Mesenchymal stem cell (in vitro differentiated cells and primary cell): Measurements from ENCODE around the gene PPP1R9B.

ENCODE experiments used
- DNase-seq: peaks from one replicate; pipeline ENCODE4 v3.0.0-alpha.2; 2013
- H2AFZ ChIP-seq: one replicate; pipeline ENCODE4 v1.6.1; 2013; ENCODE audit warnings: low read depth, mild to moderate bottlenecking, control low read depth, inconsistent platforms, low read length, moderate library complexity
- H2AK5ac ChIP-seq: 2 replicates; pipeline ENCODE4 v1.6.1; 2013; ENCODE audit warnings: low read length, moderate library complexity, mild to moderate bottlenecking, inconsistent platforms; ENCODE audit not compliant: severe bottlenecking
- H2BK120ac ChIP-seq: one replicate; pipeline ENCODE4 v1.6.1; 2013; ENCODE audit warnings: low read depth, mild to moderate bottlenecking, inconsistent platforms, low read length, moderate library complexity
- H2BK12ac ChIP-seq, 2 experiments: one replicate each; pipeline ENCODE4 v1.6.1; 2013; ENCODE audit warnings: inconsistent platforms in 2 of 2, low read length in 2 of 2, mild to moderate bottlenecking in 2 of 2, moderate library complexity in 2 of 2, control low read depth in 1 of 2
- H2BK15ac ChIP-seq: one replicate; pipeline ENCODE4 v1.6.1; 2013; ENCODE audit warnings: mild to moderate bottlenecking, low read depth, inconsistent platforms; ENCODE audit not compliant: poor library complexity, severe bottlenecking
- H2BK5ac ChIP-seq: 2 replicates; pipeline ENCODE4 v1.6.1; 2013; ENCODE audit warnings: low read depth, mild to moderate bottlenecking, low read length, control low read depth, inconsistent platforms; ENCODE audit not compliant: poor library complexity, severe bottlenecking
- H3K14ac ChIP-seq, 2 experiments: one replicate each; pipeline ENCODE4 v1.6.1; 2013; ENCODE audit warnings: inconsistent platforms in 2 of 2, low read length in 2 of 2, control low read depth in 1 of 2, mild to moderate bottlenecking in 1 of 2, moderate library complexity in 1 of 2
- H3K18ac ChIP-seq, 2 experiments: one replicate each; pipeline ENCODE4 v1.6.1; 2013; ENCODE audit warnings: inconsistent platforms in 2 of 2, low read length in 2 of 2, control low read depth in 1 of 2, low read depth in 1 of 2, mild to moderate bottlenecking in 1 of 2
- H3K23ac ChIP-seq, 2 experiments: one replicate each; pipeline ENCODE4 v1.6.1; 2013; ENCODE audit warnings: inconsistent platforms in 2 of 2, low read length in 2 of 2, mild to moderate bottlenecking in 2 of 2, moderate library complexity in 2 of 2, control low read depth in 1 of 2
- H3K27ac ChIP-seq: 2 replicates; pipeline ENCODE4 v1.5.1; 2013; ENCODE audit warnings: mild to moderate bottlenecking, moderate library complexity, low read length, control low read depth, inconsistent platforms; ENCODE audit not compliant: poor library complexity, severe bottlenecking
- H3K27me3 ChIP-seq, 2 experiments: 2 replicates each; pipeline versions ENCODE4 v1.6.1 to v1.7.0; 2013; ENCODE audit warnings: low read length in 2 of 2, mild to moderate bottlenecking in 2 of 2, moderate library complexity in 2 of 2, control low read depth in 1 of 2, inconsistent platforms in 1 of 2; ENCODE audit not compliant: control insufficient read depth in 1 of 2, insufficient read depth in 1 of 2
- H3K36me3 ChIP-seq, 2 experiments: 2 replicates each; pipeline versions ENCODE4 v1.6.1 to v1.7.0; 2013; ENCODE audit warnings: low read length in 2 of 2, control low read depth in 1 of 2, inconsistent platforms in 1 of 2, low read depth in 1 of 2, mild to moderate bottlenecking in 1 of 2; ENCODE audit not compliant: insufficient read depth in 2 of 2, control insufficient read depth in 1 of 2
- H3K4ac ChIP-seq, 2 experiments: one replicate each; pipeline ENCODE4 v1.6.1; 2013; ENCODE audit warnings: inconsistent platforms in 2 of 2, low read length in 2 of 2, mild to moderate bottlenecking in 2 of 2, moderate library complexity in 2 of 2, control low read depth in 1 of 2, low read depth in 1 of 2
- H3K4me1 ChIP-seq: 2 replicates; pipeline ENCODE4 v1.6.1; 2013; ENCODE audit warnings: low read depth, low read length, control low read depth; ENCODE audit not compliant: control insufficient read depth, insufficient read depth
- H3K4me2 ChIP-seq: 2 replicates; pipeline ENCODE4 v1.6.1; 2013; ENCODE audit warnings: low read length, mild to moderate bottlenecking, inconsistent platforms; ENCODE audit not compliant: poor library complexity, severe bottlenecking
- H3K4me3 ChIP-seq, 2 experiments: 2 replicates each; pipeline versions ENCODE4 v1.5.1 to v1.7.0; 2013; ENCODE audit warnings: low read length in 2 of 2, mild to moderate bottlenecking in 2 of 2, control low read depth in 1 of 2, low read depth in 1 of 2; ENCODE audit not compliant: insufficient read depth in 1 of 2
- H3K79me1 ChIP-seq: replicated peaks from 2 replicates; pipeline ENCODE4 v1.6.1; 2013; ENCODE audit warnings: mild to moderate bottlenecking, control low read depth, low read length, inconsistent platforms; ENCODE audit not compliant: poor library complexity, severe bottlenecking
- H3K9ac ChIP-seq: 2 replicates; pipeline ENCODE4 v1.7.0; 2013; ENCODE audit warnings: mild to moderate bottlenecking, low read length, moderate library complexity
- H3K9me3 ChIP-seq: 2 replicates; pipeline ENCODE4 v1.7.0; 2013; ENCODE audit warnings: mild to moderate bottlenecking, low read length; ENCODE audit not compliant: control insufficient read depth
- H4K8ac ChIP-seq: one replicate; pipeline ENCODE4 v1.6.1; 2013; ENCODE audit warnings: inconsistent platforms, mild to moderate bottlenecking, low read length, moderate library complexity
- H4K91ac ChIP-seq: one replicate; pipeline ENCODE4 v1.6.1; 2013; ENCODE audit warnings: mild to moderate bottlenecking, low read length, inconsistent platforms
- WGBS: methylation state at CpG from one replicate; pipeline ENCODE4 v1.1.7; 2013; ENCODE audit warnings: mixed read lengths; 5-methylcytosine and 5-hydroxymethylcytosine counted together

The PPP1R9B gene

DNA sequence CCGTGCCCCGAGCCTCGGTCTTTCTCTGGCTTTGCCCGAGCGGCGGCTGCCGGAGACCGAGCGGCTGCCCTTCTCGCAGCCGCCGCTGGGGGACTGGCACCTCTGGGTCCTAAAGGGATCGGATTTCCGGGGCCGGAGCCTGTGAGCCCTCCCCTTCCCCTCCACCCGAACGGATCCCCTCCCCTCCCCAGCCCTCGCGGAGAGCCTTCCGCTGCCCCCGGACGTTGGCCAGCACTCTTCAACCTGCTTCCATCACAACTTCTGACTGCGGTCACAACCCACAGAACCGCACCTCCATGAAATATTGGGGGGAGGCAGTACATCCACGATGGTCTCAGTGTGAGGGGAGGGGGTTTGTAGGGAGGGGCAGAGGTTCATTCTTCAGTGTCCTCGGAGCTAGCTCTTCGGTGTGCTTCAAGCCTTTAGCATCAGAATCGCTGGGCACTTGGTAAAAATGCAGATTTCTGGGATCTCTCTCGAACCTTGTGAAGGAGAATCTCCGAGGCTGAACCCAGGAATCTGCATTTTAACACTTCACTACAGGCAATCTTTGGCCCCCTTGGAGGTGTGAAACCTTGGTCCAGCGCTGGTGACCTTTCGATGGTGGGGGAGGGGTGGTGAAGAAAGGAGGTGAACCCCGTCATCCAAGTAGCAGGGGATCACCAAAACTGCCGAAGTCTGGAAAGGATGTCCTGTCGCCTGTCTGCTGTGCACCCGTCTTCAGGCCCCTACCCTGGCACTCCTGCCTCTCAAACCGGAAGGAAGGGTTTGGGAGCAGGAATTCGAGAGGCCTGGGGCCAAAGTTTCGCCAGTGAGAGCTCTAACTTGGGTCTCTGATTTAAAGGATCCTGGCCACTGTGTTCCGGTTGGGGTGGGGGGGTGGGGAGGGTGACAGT lies 812 bp upstream of the PPP1R9B start:
- peak; percentile 96 for DNase-seq
- Histone ChIP-seq H3K27me3 (no peaks in the 10 kb centered on the region), H3K27ac (peak overlapping the region; percentile 96), H2BK12ac (peak overlapping the region; percentile 89 to 99), H4K8ac (peak overlapping the region; percentile 89), H3K79me1 (no peaks in the 10 kb centered on the region), H3K18ac (peak overlapping the region; percentile 93 to 99), H2AK5ac (peak overlapping the region; percentile 91), H3K9me3 (no peaks in the 10 kb centered on the region), H2AFZ (no peak overlapping the region), H3K4ac (peak overlapping the region; percentile 90 to 95), H3K23ac (peak overlapping the region in 1 of 2 experiments; percentile 13), H2BK120ac (peak overlapping the region; percentile 96), H3K4me1 (peaks cover 37% of the 10 kb centered on the region), H2BK5ac (peak overlapping the region; percentile 69), H2BK15ac (peak overlapping the region; percentile 82), H3K36me3 (peaks cover 0 to 10% of the 10 kb centered on the region in 2 experiments), H3K4me3 (peak overlapping the region; percentile 84 to 88), H3K4me2 (peak overlapping the region; percentile 88), H3K14ac (peak overlapping the region in 1 of 2 experiments; percentile 87), H3K9ac (peak overlapping the region; percentile 90), H4K91ac (peak overlapping the region; percentile 94)
- WGBS: 1% methylated on average over 31 of the region's 40 CpGs

GRCh38 chr17:50149417-50150353 lies 792 bp downstream of the PPP1R9B start:
- Histone ChIP-seq H2BK15ac (peak overlapping the region; percentile 84), H2BK12ac (peak overlapping the region; percentile 56 to 67), H3K4me2 (peak overlapping the region; percentile 87), H4K91ac (peak overlapping the region; percentile 90), H3K4me3 (peak overlapping the region; percentile 84 to 88), H2AK5ac (no peak overlapping the region), H3K9ac (peak overlapping the region; percentile 90), H3K36me3 (peaks cover 5 to 26% of the 10 kb centered on the region in 2 experiments), H2BK5ac (peak overlapping the region; percentile 81), H3K79me1 (peaks cover 5% of the 10 kb centered on the region), H3K14ac (peak overlapping the region; percentile 69 to 98), H2AFZ (no peak overlapping the region), H4K8ac (peak overlapping the region; percentile 71), H3K4me1 (peaks cover 50% of the 10 kb centered on the region), H3K18ac (peak overlapping the region; percentile 91 to 97), H3K27ac (no peak overlapping the region), H3K23ac (peak overlapping the region; percentile 26 to 99), H3K27me3 (no peaks in the 10 kb centered on the region), H3K9me3 (no peaks in the 10 kb centered on the region), H3K4ac (peak overlapping the region; percentile 88 to 96), H2BK120ac (peak overlapping the region; percentile 66)
- DNase-seq: peak; percentile 59
- under 1% methylated on average over 104 of the region's 123 CpGs for WGBS

DNA sequence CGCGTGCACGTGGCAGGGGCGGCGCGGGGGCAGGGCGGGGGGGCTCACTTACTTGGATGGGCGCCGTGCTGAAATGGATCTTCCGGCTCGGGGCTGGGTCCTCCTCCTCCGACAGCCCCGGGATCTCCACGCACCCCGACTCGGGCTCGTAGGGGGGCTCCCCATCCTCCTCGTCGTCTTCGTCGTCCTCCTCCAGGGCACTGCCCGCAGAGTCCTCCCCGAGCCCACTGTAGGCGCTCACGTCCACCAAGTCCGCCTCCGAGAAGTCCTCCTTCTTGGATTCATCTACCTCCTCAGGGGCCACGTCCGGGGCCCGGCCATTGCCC lies 1.4 kb downstream of the PPP1R9B start:
- DNase-seq: peak; percentile 14
- Histone ChIP-seq H2AFZ (no peak overlapping the region), H3K4me3 (peak overlapping the region; percentile 84 to 88), H3K27ac (peak overlapping the region; percentile 74), H3K4me2 (peak overlapping the region; percentile 87), H3K4me1 (peaks cover 55% of the 10 kb centered on the region), H4K8ac (no peak overlapping the region), H2BK12ac (peak overlapping the region in 1 of 2 experiments; percentile 48), H4K91ac (peak overlapping the region; percentile 64), H2BK15ac (peak overlapping the region; percentile 84), H2BK120ac (no peak overlapping the region), H3K9me3 (no peaks in the 10 kb centered on the region), H3K14ac (peak overlapping the region in 1 of 2 experiments; percentile 94), H3K18ac (peak overlapping the region; percentile 91 to 97), H3K9ac (peak overlapping the region; percentile 90), H2BK5ac (peak overlapping the region; percentile 81), H3K4ac (peak overlapping the region; percentile 62 to 96), H2AK5ac (no peak overlapping the region), H3K27me3 (no peaks in the 10 kb centered on the region), H3K79me1 (peaks cover 11% of the 10 kb centered on the region), H3K23ac (peak overlapping the region in 1 of 2 experiments; percentile 38), H3K36me3 (peaks cover 11 to 32% of the 10 kb centered on the region in 2 experiments)
- under 1% methylated on average over 30 of the region's 30 CpGs for WGBS
